ENCODE data around the gene NBEA.
A peak's percentile ranks its signal among the peaks of the same experiment; 100 is the strongest.
"Not testable (repeated sequence)": the region's sequence is repeated elsewhere in the genome, so short reads cannot be mapped to it uniquely, and the experiment has no call there.

NBEA gene

GRCh38 chr13:34964558-34964957 is 22.5 kb downstream of the NBEA start:
- no peak for DNase-seq

- DNase-seq, result peak; percentile 45
Measured at GRCh38 chr13:34967851-34968562, 25.9 kb downstream of the NBEA start.

GRCh38 chr13:34969539-34969938 is 27.5 kb downstream of the NBEA start:
- not testable (repeated sequence) for DNase-seq

GRCh38 chr13:34970961-34971360 is 28.9 kb downstream of the NBEA start:
- no peak for DNase-seq

GRCh38 chr13:34971473-34971872 is 29.4 kb downstream of the NBEA start:
- DNase-seq, result no peak

- DNase-seq, result not testable (repeated sequence)
Measured at GRCh38 chr13:34985199-34985598, 43.1 kb downstream of the NBEA start.

GRCh38 chr13:34988330-34988791 is 46.3 kb downstream of the NBEA start:
- no peak for DNase-seq

GRCh38 chr13:34990399-34991214 is 48.5 kb downstream of the NBEA start:
- DNase-seq, result no peak

- DNase-seq, result no peak
Measured at GRCh38 chr13:34993470-34993869, 51.4 kb downstream of the NBEA start.

- not testable (repeated sequence) for DNase-seq
Measured at GRCh38 chr13:35003734-35004133, 61.7 kb downstream of the NBEA start.

- DNase-seq, result no peak
Measured at GRCh38 chr13:35005051-35005450, 63.0 kb downstream of the NBEA start.

GRCh38 chr13:35014606-35015213 is 72.6 kb downstream of the NBEA start:
- no peak for DNase-seq

- no peak for DNase-seq
Measured at GRCh38 chr13:35016362-35017112, 74.5 kb downstream of the NBEA start.

- no peak for DNase-seq
Measured at GRCh38 chr13:35025314-35025713, 83.2 kb downstream of the NBEA start.

GRCh38 chr13:35028338-35028867 is 86.3 kb downstream of the NBEA start:
- DNase-seq, result no peak

- DNase-seq, result no peak
Measured at GRCh38 chr13:35039012-35039411, 96.9 kb downstream of the NBEA start.

GRCh38 chr13:35046587-35046986 is 104.5 kb downstream of the NBEA start:
- DNase-seq, result no peak

- DNase-seq, result no peak
Measured at GRCh38 chr13:35055705-35056104, 113.6 kb downstream of the NBEA start.

GRCh38 chr13:35057858-35058257 is 115.8 kb downstream of the NBEA start:
- no peak for DNase-seq

- DNase-seq, result not testable (repeated sequence)
Measured at GRCh38 chr13:35058585-35058984, 116.5 kb downstream of the NBEA start.

GRCh38 chr13:35086667-35087066 is 144.6 kb downstream of the NBEA start:
- DNase-seq, result no peak

GRCh38 chr13:35092251-35092650 is 150.2 kb downstream of the NBEA start:
- DNase-seq, result no peak

- DNase-seq, result no peak
Measured at GRCh38 chr13:35092751-35093150, 150.7 kb downstream of the NBEA start.

Data from NCI-H1092 (cell line).